ENCODE results near the gene STX8. TPM values are rescaled to one million over a fixed set of nuclear protein-coding genes. Genes with fewer than 3 reads are reported as not detected.
A peak's percentile ranks its signal among the peaks of the same experiment; 100 is the strongest.
"Not testable (repeated sequence)": the region's sequence is repeated elsewhere in the genome, so short reads cannot be mapped to it uniquely, and the experiment has no call there.

STX8 gene
- total RNA-seq, 1 donor from 2014 or later: 50.6 TPM

DNA sequence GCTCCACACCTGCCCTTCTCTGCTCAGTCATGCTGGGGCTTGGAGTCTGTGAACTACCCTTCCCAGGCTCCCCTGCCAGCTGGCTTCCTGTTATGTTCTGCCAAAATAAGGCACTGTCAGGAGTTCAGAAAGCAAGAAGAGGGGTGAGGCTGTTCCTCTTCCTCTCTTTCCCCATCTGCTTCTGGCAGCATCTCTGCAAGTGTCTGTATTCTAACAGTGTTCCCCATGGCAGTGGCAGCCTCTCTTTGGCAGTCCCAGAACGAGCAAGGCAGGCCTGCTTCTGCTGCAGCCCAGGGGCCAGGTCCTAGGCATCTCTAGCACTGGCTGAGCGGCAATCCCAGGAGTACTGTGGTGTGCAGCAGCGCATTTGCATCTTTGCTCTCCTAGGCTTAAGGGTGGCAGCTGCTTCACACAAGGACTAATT is 219.1 kb downstream of the STX8 start:
- Mint-ChIP-seq H3K4me1 (ENCODE audit: low read depth) (peaks cover 20% of the 10 kb centered on the region), H3K4me3 (ENCODE audit: unreplicated experiment) (no peak overlapping the region), H3K9me3 (ENCODE audit: low read depth) (no peaks in the 10 kb centered on the region), H3K27me3 (ENCODE audit: low read depth) (no peaks in the 10 kb centered on the region), H3K27ac (ENCODE audit: unreplicated experiment) (no peak overlapping the region), H3K36me3 (ENCODE audit: low read depth) (peaks cover 2% of the 10 kb centered on the region)
- TF ChIP-seq, protein P1, sequence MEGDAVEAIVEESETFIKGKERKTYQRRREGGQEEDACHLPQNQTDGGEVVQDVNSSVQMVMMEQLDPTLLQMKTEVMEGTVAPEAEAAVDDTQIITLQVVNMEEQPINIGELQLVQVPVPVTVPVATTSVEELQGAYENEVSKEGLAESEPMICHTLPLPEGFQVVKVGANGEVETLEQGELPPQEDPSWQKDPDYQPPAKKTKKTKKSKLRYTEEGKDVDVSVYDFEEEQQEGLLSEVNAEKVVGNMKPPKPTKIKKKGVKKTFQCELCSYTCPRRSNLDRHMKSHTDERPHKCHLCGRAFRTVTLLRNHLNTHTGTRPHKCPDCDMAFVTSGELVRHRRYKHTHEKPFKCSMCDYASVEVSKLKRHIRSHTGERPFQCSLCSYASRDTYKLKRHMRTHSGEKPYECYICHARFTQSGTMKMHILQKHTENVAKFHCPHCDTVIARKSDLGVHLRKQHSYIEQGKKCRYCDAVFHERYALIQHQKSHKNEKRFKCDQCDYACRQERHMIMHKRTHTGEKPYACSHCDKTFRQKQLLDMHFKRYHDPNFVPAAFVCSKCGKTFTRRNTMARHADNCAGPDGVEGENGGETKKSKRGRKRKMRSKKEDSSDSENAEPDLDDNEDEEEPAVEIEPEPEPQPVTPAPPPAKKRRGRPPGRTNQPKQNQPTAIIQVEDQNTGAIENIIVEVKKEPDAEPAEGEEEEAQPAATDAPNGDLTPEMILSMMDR (IDR thresholded peaks at IDR 0.05): no peak
- no peak for DNase-seq (ENCODE audit: low spot score)

- TF ChIP-seq, protein P1 (IDR thresholded peaks at IDR 0.05): no peak
- Mint-ChIP-seq H3K36me3 (ENCODE audit: low read depth) (peaks cover 2% of the 10 kb centered on the region), H3K27me3 (ENCODE audit: low read depth) (no peaks in the 10 kb centered on the region), H3K27ac (ENCODE audit: unreplicated experiment) (no peak overlapping the region), H3K4me3 (ENCODE audit: unreplicated experiment) (no peak overlapping the region), H3K9me3 (ENCODE audit: low read depth) (no peaks in the 10 kb centered on the region), H3K4me1 (ENCODE audit: low read depth) (peaks cover 13% of the 10 kb centered on the region)
- DNase-seq (ENCODE audit: low spot score): no peak
Measured at GRCh38 chr17:9355846-9356245, 219.8 kb downstream of the STX8 start.

DNA sequence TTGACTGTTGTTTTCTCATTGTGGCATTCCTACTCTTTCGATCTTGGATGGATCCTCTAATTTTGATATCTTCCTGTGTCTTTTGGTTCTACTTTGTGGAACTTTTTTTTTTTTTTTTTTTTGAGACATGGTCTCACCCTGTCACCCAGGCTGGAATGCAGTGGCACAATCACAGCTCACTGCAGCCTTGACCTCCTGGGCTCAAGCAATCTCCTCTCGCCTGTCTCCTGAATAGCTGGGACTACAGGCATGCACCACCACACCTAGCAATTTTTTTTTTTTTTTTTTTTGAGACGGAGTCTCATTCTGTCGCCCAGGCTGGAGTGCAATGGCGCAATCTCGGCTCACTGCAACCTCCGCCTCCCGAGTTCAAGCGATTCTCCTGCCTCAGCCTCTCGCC is 220.4 kb downstream of the STX8 start:
- H3K9me3 Mint-ChIP-seq (ENCODE audit: low read depth); DNase-seq (ENCODE audit: low spot score); H3K4me3 Mint-ChIP-seq (ENCODE audit: unreplicated experiment); H3K27ac Mint-ChIP-seq (ENCODE audit: unreplicated experiment); H3K4me1 Mint-ChIP-seq (ENCODE audit: low read depth); H3K27me3 Mint-ChIP-seq (ENCODE audit: low read depth); H3K36me3 Mint-ChIP-seq (ENCODE audit: low read depth): not testable (repeated sequence)

DNA sequence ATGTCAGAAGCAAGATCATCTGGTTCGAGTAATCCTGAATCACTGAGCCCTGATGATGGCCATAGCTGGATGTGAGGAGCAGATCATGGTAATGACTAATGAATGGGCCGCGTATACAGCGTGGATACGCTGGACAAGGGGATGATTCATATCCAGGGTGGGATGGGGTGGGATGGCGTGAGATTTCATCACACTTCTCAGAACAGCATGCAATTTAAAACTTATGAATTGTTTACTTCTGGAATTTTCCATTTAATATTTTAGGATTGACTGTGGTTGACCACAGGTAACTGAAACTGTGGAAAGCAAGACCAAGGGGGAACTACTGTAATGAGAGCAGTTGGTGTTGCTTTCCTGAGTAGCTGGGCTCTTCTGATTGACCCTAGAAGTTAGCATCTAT is 225.5 kb downstream of the STX8 start:
- H3K4me1 Mint-ChIP-seq (ENCODE audit: low read depth): peaks cover 17% of the 10 kb centered on the region
- H3K27me3 Mint-ChIP-seq (ENCODE audit: low read depth): no peaks in the 10 kb centered on the region
- no peak overlapping the region for H3K4me3 Mint-ChIP-seq (ENCODE audit: unreplicated experiment)
- TF ChIP-seq, protein P1 (IDR thresholded peaks at IDR 0.05): no peak
- peaks cover 2% of the 10 kb centered on the region for H3K36me3 Mint-ChIP-seq (ENCODE audit: low read depth)
- DNase-seq (ENCODE audit: low spot score): no peak
- H3K27ac Mint-ChIP-seq (ENCODE audit: unreplicated experiment): peak overlapping the region; percentile 14
- H3K9me3 Mint-ChIP-seq (ENCODE audit: low read depth): no peaks in the 10 kb centered on the region

DNA sequence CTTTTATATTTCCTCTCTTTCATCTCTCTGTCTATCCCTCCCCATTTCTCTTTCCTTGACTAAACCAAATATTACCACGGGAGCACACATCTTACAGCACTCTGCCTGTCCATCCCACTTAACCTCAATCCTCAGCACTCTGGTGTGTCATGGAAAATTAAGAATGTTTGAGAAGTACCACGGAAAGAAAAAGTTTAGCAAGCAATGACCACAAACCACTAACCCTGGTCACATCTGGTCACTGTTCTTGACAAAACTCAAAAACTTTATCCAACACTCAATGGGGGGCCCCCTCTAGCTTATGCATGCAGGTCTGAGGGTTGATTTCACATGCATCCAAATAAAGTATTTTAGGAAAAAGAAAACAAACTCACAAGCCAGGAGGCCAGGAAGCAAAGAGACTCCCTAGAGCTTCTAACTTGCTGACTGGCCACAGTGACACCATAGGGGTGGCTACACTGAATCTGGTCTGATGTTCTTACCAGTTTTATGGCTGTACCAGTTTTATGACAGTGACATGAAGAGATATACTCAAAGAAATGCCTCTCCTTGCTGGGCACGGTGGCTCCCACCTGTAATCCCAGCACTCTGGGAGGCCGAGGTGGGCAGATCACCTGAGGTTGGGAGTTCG is 229.2 kb downstream of the STX8 start:
- Mint-ChIP-seq H3K36me3 (ENCODE audit: low read depth) (no peaks in the 10 kb centered on the region), H3K9me3 (ENCODE audit: low read depth) (no peaks in the 10 kb centered on the region), H3K4me3 (ENCODE audit: unreplicated experiment) (no peak overlapping the region), H3K4me1 (ENCODE audit: low read depth) (peaks cover 20% of the 10 kb centered on the region), H3K27ac (ENCODE audit: unreplicated experiment) (peak overlapping the region; percentile 0), H3K27me3 (ENCODE audit: low read depth) (no peaks in the 10 kb centered on the region)
- TF ChIP-seq, protein P1 (IDR thresholded peaks at IDR 0.05): no peak
- DNase-seq (ENCODE audit: low spot score): no peak

DNA sequence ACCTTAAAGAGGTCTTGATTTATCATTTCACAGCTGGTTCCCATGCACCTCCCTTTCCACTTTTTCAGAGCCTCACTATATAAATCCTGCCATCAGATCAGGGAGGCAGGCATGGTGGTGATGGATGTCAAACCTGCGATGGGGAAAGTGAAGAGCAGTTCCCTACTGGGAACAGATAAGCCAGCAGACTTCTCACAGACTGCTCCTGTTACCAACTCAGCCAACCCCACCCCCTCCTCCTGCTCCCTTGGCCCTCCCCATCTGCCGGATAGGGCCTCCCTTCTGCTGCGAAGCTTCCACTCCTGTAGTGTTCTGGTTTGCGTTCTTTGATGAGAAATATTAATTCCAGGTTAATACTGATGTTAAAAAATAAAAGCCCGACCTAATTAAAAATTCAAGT is 232.1 kb downstream of the STX8 start:
- H3K27ac Mint-ChIP-seq (ENCODE audit: unreplicated experiment): no peak overlapping the region

More for the DNA sequence above, 232.1 kb downstream of the STX8 start:
- DNase-seq (ENCODE audit: low spot score): no peak
- Mint-ChIP-seq H3K36me3 (ENCODE audit: low read depth) (no peaks in the 10 kb centered on the region), H3K27me3 (ENCODE audit: low read depth) (no peaks in the 10 kb centered on the region), H3K9me3 (ENCODE audit: low read depth) (no peaks in the 10 kb centered on the region), H3K4me1 (ENCODE audit: low read depth) (peaks cover 13% of the 10 kb centered on the region), H3K4me3 (ENCODE audit: unreplicated experiment) (no peak overlapping the region)
- TF ChIP-seq, protein P1 (IDR thresholded peaks at IDR 0.05): no peak
